Activated T-cell treated with anti-CD3 and anti-CD28 coated beads, Interleukin-2, amount 50 U/mL, for 48 hours (primary cell): Measurements from ENCODE around the gene CGB1.
A peak's percentile ranks its signal among the peaks of the same experiment; 100 is the strongest.

Experiments
- DNase-seq, 2 experiments: peaks; one replicate each; pipeline ENCODE4 v3.0.0-alpha.2; 2020

CGB1 gene

GRCh38 chr19:48993175-48994034 is 43.3 kb downstream of the CGB1 start, which contains the start of the genes GYS1 and RUVBL2:
Gene GYS1, minus strand, starts transcription at chr19:48993309. Its CDS starts 197 bp downstream, at chr19:48993112.
Gene RUVBL2, plus strand, starts transcription at chr19:48993887. Its CDS starts 25 bp downstream, at chr19:48993912.
- DNase-seq, result peak; percentile 99

GRCh38 chr19:48992581-48993174 is 44.0 kb downstream of the CGB1 start:
- DNase-seq, result peak in 1 of 2 experiments; percentile 36

DNA sequence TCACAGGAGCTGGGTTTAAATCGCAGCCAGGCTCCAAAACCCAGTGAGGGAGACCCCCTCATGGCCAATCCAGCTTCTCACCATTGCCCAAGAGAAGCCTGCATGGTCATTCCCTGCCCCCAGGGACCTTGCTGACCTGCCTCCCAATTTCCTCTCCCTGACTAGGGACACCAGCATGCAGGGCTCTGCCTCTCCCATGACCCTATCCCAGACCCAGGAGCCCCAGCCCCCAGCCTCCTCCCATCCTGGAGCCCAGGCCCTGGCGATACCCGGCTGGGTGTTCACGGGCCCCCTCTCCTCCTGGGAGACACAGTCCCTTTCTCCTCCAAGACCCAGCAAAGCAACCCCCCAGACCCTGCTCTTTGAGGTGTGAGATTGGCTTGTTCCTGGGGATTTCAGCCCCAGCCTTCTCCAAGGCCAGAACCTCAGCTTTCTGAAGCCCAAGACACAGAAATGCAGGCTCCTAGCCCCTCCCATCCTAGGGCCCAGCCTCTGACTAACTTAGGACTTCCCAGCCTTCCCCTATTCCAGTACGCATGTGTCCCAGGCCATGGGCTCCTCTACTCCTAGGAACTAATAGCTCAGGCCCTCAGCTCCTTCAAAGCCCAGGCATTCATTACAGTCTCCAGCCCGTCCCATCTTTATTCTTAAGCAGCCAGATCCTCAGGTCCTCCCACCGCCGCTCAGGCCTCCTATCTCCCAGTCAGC is 44.7 kb downstream of the CGB1 start:
- DNase-seq, result peak in 1 of 2 experiments; percentile 39

DNA sequence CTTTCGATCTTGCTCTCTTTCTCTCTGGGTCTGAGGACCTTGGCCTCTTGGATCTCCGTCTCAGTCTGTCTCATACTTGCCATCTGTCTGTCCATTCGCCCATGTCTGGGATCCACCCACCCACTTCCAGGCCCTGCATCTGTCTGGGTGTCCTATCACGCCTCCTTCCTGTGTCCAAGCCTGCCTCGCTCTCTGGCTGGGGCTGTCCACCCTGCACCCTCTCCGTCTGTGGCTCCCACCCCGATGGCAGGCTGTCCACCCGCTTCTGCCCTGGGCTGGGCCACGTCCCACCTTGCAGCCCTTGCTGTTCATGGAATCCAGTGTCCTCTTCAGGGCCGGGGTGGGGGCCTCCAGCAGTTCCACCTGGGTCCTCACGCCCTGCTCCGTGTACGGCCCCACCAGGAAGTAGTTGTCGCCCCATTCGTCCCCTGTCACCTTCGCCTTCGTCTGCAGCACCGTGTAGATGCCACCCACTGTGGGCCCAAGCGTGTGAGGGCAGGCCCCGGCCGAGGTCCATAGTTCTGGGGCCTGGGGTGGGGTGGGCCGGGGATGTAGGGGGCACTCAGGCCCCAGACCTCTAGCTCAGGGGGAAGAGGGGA is 45.6 kb downstream of the CGB1 start:
- DNase-seq, result no peak

- DNase-seq, result no peak
Observed at GRCh38 chr19:48990400-48990799, 46.3 kb downstream of the CGB1 start.

GRCh38 chr19:48989701-48990291 is 46.9 kb downstream of the CGB1 start:
- DNase-seq, result no peak

DNA sequence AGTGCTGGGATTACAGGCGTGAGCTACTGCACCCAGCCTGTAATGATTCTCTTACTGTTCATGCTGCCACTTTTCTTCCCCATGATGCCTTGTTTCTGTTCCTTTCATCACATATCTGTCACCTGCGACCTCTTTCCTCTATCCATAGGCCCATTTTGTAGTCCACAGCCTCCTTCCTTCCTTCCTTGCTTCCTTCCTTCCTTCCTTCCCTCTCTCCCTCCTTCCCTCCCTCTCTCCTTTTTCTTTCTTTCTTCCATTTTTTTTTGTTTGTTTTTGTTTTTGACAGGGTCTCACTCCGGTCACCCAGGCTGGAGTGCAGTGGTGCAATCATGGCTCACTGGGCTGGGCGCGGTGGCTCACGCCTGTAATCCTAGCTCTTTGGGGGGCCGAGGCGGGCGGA is 47.8 kb downstream of the CGB1 start:
- no peak for DNase-seq

- no peak for DNase-seq
Observed at GRCh38 chr19:48988286-48988685, 48.4 kb downstream of the CGB1 start.

GRCh38 chr19:48987323-48987722 is 49.4 kb downstream of the CGB1 start:
- no peak for DNase-seq

GRCh38 chr19:48986211-48986610 is 50.5 kb downstream of the CGB1 start:
- no peak for DNase-seq

- no peak for DNase-seq
Observed at GRCh38 chr19:48985711-48986110, 51.0 kb downstream of the CGB1 start.
